Measurements from ENCODE around the gene GTPBP4.

Gene GTPBP4

DNA sequence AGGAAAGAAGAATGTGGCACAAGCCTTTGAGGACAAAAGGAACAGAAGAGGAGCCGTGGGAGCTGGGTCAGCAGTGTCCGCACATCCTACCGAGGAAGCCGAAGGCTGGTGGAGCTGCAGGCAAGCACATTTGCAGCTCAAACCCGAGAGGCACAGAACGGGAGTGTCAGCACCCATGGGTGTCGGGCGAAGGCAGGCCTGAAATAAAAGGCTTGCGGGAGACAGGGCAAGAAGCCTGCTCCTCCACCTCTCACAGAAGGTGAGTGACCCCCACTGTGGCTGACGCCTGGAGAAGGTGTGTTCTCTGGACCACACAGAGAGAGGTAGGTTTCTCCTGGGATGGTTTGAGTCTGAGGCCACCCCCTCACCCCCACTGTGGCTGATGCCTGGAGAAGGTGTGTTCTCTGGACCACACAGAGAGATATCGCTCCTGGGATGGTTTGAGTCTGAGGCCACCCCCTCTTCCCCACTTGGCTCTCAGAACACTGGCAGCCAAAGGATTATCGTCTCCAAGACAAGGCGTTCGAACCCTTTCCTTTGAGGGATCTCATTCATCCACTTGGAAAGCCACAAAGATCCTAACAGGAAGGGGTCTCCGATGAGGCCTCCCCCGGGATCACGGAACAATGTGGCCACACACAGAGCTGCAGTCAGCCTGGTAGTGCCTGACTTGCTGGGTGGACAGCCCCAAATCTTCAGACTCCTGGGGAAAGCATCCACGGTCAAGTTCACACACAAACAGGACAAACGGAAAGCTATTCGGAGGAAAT, 21.6 kb upstream of the GTPBP4 start:
- Histone ChIP-seq H3K9me3 (ENCODE audit: control extremely low read depth in 1 of 5, control insufficient read depth in 4 of 5, insufficient read depth in 2 of 5, low read depth in 1 of 5, low read length in 4 of 5) (peaks cover 0 to 3% (median 0%) of the 10 kb centered on the region in 5 experiments), H3K4me3 (ENCODE audit: control insufficient read depth in 1 of 7, extremely low read depth in 1 of 7, insufficient read depth in 4 of 7, low read depth in 2 of 7, low read length in 6 of 7) (no peak overlapping the region), H3K36me3 (ENCODE audit: control insufficient read depth in 4 of 4, insufficient read depth in 4 of 4, low read length in 3 of 4) (no peaks in the 10 kb centered on the region), H3K27me3 (replicated peaks in 2 of 5; ENCODE audit: control insufficient read depth in 4 of 5, insufficient read depth in 5 of 5, low read length in 4 of 5) (peaks cover 0 to 15% (median 8%) of the 10 kb centered on the region in 5 experiments), H3K4me1 (ENCODE audit: control extremely low read depth in 1 of 4, control insufficient read depth in 4 of 4, insufficient read depth in 4 of 4, low read length in 3 of 4) (peaks cover 0 to 9% (median 0%) of the 10 kb centered on the region in 4 experiments), H3K27ac (ENCODE audit: insufficient read depth in 1 of 2, low read depth in 1 of 2, low read length in 2 of 2, poor library complexity in 1 of 2, severe bottlenecking in 2 of 2) (no peak overlapping the region)
- 88% methylated on average over 14 of the region's 20 CpGs for WGBS (ENCODE audit: insufficient coverage)
- POLR2A ChIA-PET: no interaction called here
- DNase-seq: no peak
- CTCF ChIA-PET: no interaction called here

DNA sequence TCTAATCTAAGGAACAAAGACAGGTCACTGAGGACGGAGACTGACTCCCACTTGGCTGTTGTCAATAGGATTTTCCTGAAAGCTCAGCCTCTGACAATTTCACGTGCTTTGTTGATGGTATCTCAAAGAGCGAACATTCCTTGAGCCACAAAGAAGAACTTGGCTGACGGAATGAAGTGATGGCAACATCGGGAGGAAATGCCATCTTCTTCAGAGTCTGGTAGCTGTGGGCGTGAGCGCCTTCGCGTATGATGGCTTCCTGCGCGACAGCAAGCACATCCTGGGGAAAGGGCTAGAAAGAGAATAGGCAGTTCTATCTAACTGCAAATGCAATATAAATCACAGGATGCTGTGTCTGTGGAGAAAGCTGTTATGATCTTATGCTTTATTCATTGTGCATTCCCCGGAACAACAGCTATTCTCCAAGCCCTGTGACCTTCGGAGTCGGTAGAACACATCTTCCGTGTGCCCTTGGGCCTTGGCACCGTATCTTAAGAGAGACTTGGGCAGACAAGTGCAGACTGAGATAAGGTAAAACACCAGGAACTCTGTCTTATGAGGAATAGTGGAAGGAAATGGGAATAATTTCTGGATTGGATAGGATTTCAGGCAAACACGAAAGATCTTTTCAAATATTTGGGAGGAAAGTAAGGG, 19.6 kb upstream of the GTPBP4 start:
- 93% methylated on average over 13 of the region's 17 CpGs for WGBS (ENCODE audit: insufficient coverage)
- CTCF ChIA-PET: interaction anchor here (1.2 to 1.6 kb wide), 2 partner anchors 15 to 19 kb away, joined by 3 read pairs; partner anchors contain the start of gene GTPBP4

DNA sequence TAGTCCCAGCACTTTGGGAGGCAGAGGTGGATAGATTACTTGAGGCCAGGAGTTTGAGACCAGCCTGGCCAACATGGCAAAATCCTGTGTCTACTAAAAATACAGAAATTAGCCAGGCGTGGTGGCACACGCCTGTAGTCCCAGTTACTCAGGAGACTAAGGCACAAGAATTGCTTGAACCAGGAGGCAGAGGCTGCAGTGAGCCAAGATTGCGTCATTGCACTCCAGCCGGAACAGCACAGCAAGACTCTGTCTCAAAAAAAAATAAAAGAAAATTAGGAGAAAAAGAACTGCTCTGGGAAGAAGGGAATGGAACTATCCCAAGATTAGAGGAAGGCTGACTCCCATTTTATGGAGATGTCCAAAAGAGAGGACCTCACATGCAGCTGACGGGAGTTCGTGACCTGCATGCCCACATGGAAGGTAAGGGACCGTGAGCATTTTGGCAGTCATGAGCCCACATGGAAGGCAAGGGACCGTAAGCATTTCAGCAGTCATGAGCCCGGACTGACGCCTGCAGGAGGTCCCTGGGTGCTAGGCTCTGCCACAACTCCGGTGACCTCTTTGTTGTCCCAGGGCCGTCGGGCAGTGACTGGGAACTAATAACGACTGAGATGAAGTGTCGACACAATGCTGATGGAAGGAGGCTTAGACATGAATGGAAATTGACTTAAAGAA, 18.6 kb upstream of the GTPBP4 start:
- H3K4me3 ChIP-seq (ENCODE audit: control insufficient read depth in 1 of 7, extremely low read depth in 1 of 7, insufficient read depth in 4 of 7, low read depth in 2 of 7, low read length in 6 of 7): no peak overlapping the region
- DNase-seq: no peak
- CTCF ChIA-PET: interaction anchor here (1.2 kb wide), 1 partner anchor 18 kb away, joined by 3 read pairs; the partner anchor contains the start of gene GTPBP4
- peaks cover 0 to 8% (median 5%) of the 10 kb centered on the region in 5 experiments for H3K9me3 ChIP-seq (ENCODE audit: control extremely low read depth in 1 of 5, control insufficient read depth in 4 of 5, insufficient read depth in 2 of 5, low read depth in 1 of 5, low read length in 4 of 5)
- H3K4me1 ChIP-seq (ENCODE audit: control extremely low read depth in 1 of 4, control insufficient read depth in 4 of 4, insufficient read depth in 4 of 4, low read length in 3 of 4): peaks cover 0 to 10% (median 0%) of the 10 kb centered on the region in 4 experiments
- WGBS (ENCODE audit: insufficient coverage): 92% methylated on average over 11 of the region's 15 CpGs
- POLR2A ChIA-PET: no interaction called here
- H3K27ac ChIP-seq (ENCODE audit: insufficient read depth in 1 of 2, low read depth in 1 of 2, low read length in 2 of 2, poor library complexity in 1 of 2, severe bottlenecking in 2 of 2): no peak overlapping the region
- H3K27me3 ChIP-seq (replicated peaks in 2 of 5; ENCODE audit: control insufficient read depth in 4 of 5, insufficient read depth in 5 of 5, low read length in 4 of 5): peaks cover 0 to 15% (median 8%) of the 10 kb centered on the region in 5 experiments
- no peaks in the 10 kb centered on the region for H3K36me3 ChIP-seq (ENCODE audit: control insufficient read depth in 4 of 4, insufficient read depth in 4 of 4, low read length in 3 of 4)

More for the DNA sequence above, 19.6 kb upstream of the GTPBP4 start:
- H3K27me3 ChIP-seq (replicated peaks in 2 of 5; ENCODE audit: control insufficient read depth in 4 of 5, insufficient read depth in 5 of 5, low read length in 4 of 5): peaks cover 0 to 15% (median 8%) of the 10 kb centered on the region in 5 experiments
- H3K36me3 ChIP-seq (ENCODE audit: control insufficient read depth in 4 of 4, insufficient read depth in 4 of 4, low read length in 3 of 4): no peaks in the 10 kb centered on the region
- H3K4me3 ChIP-seq (ENCODE audit: control insufficient read depth in 1 of 7, extremely low read depth in 1 of 7, insufficient read depth in 4 of 7, low read depth in 2 of 7, low read length in 6 of 7): no peak overlapping the region
- H3K4me1 ChIP-seq (ENCODE audit: control extremely low read depth in 1 of 4, control insufficient read depth in 4 of 4, insufficient read depth in 4 of 4, low read length in 3 of 4): peaks cover 0 to 10% (median 0%) of the 10 kb centered on the region in 4 experiments
- DNase-seq: no peak
- no peak overlapping the region for H3K27ac ChIP-seq (ENCODE audit: insufficient read depth in 1 of 2, low read depth in 1 of 2, low read length in 2 of 2, poor library complexity in 1 of 2, severe bottlenecking in 2 of 2)
- POLR2A ChIA-PET: no interaction called here
- H3K9me3 ChIP-seq (ENCODE audit: control extremely low read depth in 1 of 5, control insufficient read depth in 4 of 5, insufficient read depth in 2 of 5, low read depth in 1 of 5, low read length in 4 of 5): peaks cover 0 to 8% (median 5%) of the 10 kb centered on the region in 5 experiments

DNA sequence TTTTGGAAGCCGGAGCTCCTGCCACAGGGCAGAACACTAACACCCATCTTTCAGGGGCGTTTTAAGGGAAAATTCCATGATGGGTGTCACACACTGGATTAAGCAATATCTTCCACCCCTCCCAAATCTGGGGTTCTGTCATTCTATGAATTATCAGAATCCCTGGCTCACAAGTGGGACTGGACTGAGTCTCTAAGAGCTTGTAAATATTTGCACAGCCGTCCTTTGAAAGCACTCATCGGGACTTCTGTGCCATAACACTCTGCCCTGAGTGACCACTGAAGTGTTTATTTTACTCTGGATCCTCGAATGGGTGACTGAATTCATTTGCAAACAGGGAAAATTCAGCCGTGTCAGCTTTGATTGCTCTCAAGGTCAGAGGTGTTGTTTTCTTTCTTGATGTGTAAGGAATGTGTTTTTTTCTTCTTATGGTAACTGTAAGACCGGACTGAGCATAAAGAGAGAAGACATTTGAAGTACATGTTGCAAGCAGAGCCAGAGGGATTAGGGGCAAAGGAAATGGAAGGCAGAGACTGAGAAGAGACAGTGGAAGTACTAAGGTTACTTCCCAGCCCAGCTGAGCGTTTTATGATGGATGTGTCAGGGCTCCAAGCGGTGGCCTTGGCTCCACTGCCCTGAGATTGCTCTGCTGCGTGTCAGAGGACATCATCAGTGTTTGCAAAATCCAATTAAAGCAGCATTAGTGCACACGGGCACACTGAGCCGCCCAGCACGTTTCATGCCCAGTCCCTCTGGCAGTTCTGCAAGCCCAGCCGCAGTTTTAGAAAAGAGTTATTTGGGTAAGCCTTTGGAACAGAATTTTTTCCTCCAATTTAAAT, 17.7 kb upstream of the GTPBP4 start:
- Histone ChIP-seq H3K9me3 (ENCODE audit: control extremely low read depth in 1 of 5, control insufficient read depth in 4 of 5, insufficient read depth in 2 of 5, low read depth in 1 of 5, low read length in 4 of 5) (peaks cover 0 to 8% (median 5%) of the 10 kb centered on the region in 5 experiments), H3K4me1 (ENCODE audit: control extremely low read depth in 1 of 4, control insufficient read depth in 4 of 4, insufficient read depth in 4 of 4, low read length in 3 of 4) (peaks cover 0 to 10% (median 0%) of the 10 kb centered on the region in 4 experiments), H3K4me3 (ENCODE audit: control insufficient read depth in 1 of 7, extremely low read depth in 1 of 7, insufficient read depth in 4 of 7, low read depth in 2 of 7, low read length in 6 of 7) (no peak overlapping the region), H3K27me3 (replicated peaks in 2 of 5; ENCODE audit: control insufficient read depth in 4 of 5, insufficient read depth in 5 of 5, low read length in 4 of 5) (peaks cover 0 to 15% (median 8%) of the 10 kb centered on the region in 5 experiments), H3K27ac (ENCODE audit: insufficient read depth in 1 of 2, low read depth in 1 of 2, low read length in 2 of 2, poor library complexity in 1 of 2, severe bottlenecking in 2 of 2) (no peak overlapping the region), H3K36me3 (ENCODE audit: control insufficient read depth in 4 of 4, insufficient read depth in 4 of 4, low read length in 3 of 4) (no peaks in the 10 kb centered on the region)
- 77% methylated on average over 12 of the region's 14 CpGs for WGBS (ENCODE audit: insufficient coverage)
- CTCF ChIA-PET: no interaction called here
- no peak for DNase-seq
- POLR2A ChIA-PET: no interaction called here

DNA sequence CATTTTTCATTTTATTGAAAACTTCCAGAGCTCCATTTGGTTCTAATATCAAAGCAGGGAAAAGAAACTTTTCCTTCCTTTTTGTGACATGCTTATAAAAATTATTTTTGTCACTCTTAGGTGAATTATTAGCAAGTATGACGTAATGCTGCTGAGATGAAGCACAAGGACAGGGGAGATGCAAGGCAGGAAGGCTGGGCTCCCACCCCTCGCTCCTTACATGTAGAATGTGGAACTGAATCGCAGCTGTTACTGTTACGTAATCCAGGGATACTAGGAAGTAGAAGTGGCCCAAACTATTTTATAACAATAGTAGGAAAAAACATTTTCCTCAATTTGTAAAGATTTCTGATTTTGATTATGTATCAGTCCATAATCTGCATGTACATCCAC, 17.1 kb upstream of the GTPBP4 start:
- WGBS (ENCODE audit: insufficient coverage): no CpG with 5 or more reads among the region's 4 CpGs
- peaks cover 0 to 15% (median 8%) of the 10 kb centered on the region in 5 experiments for H3K27me3 ChIP-seq (replicated peaks in 2 of 5; ENCODE audit: control insufficient read depth in 4 of 5, insufficient read depth in 5 of 5, low read length in 4 of 5)
- H3K4me3 ChIP-seq (ENCODE audit: control insufficient read depth in 1 of 7, extremely low read depth in 1 of 7, insufficient read depth in 4 of 7, low read depth in 2 of 7, low read length in 6 of 7): no peak overlapping the region
- no peak for DNase-seq
- no peaks in the 10 kb centered on the region for H3K36me3 ChIP-seq (ENCODE audit: control insufficient read depth in 4 of 4, insufficient read depth in 4 of 4, low read length in 3 of 4)
- H3K27ac ChIP-seq (ENCODE audit: insufficient read depth in 1 of 2, low read depth in 1 of 2, low read length in 2 of 2, poor library complexity in 1 of 2, severe bottlenecking in 2 of 2): no peak overlapping the region
- H3K4me1 ChIP-seq (ENCODE audit: control extremely low read depth in 1 of 4, control insufficient read depth in 4 of 4, insufficient read depth in 4 of 4, low read length in 3 of 4): peaks cover 0 to 10% (median 0%) of the 10 kb centered on the region in 4 experiments
- H3K9me3 ChIP-seq (ENCODE audit: control extremely low read depth in 1 of 5, control insufficient read depth in 4 of 5, insufficient read depth in 2 of 5, low read depth in 1 of 5, low read length in 4 of 5): peaks cover 0 to 8% (median 5%) of the 10 kb centered on the region in 5 experiments
- CTCF ChIA-PET: no interaction called here
- POLR2A ChIA-PET: no interaction called here

DNA sequence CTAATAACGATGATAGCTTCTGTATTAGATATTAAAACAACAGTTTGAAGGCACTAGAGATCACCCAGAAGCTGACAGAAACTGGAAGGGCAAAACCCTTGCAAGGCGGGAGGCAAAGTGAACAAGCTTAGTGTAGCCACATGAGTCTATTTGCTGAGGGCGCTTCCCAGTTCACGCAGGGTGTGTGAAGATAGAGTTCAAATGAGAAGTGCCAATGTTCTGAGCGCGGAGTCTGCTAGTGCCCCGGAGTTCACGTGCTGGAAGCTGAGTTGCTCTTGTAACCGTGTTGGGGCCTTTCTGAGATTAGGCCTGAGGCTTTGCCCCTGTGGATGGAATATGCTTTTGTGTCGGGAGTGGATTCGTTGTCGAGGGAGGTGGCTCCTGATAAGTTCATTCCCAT, 16.6 kb upstream of the GTPBP4 start:
- DNase-seq: no peak
- Histone ChIP-seq H3K27me3 (replicated peaks in 2 of 5; ENCODE audit: control insufficient read depth in 4 of 5, insufficient read depth in 5 of 5, low read length in 4 of 5) (peaks cover 0 to 15% (median 6%) of the 10 kb centered on the region in 5 experiments), H3K9me3 (ENCODE audit: control extremely low read depth in 1 of 5, control insufficient read depth in 4 of 5, insufficient read depth in 2 of 5, low read depth in 1 of 5, low read length in 4 of 5) (peaks cover 0 to 11% (median 5%) of the 10 kb centered on the region in 5 experiments), H3K27ac (ENCODE audit: insufficient read depth in 1 of 2, low read depth in 1 of 2, low read length in 2 of 2, poor library complexity in 1 of 2, severe bottlenecking in 2 of 2) (no peak overlapping the region), H3K4me1 (ENCODE audit: control extremely low read depth in 1 of 4, control insufficient read depth in 4 of 4, insufficient read depth in 4 of 4, low read length in 3 of 4) (peaks cover 0 to 10% (median 0%) of the 10 kb centered on the region in 4 experiments), H3K4me3 (ENCODE audit: control insufficient read depth in 1 of 7, extremely low read depth in 1 of 7, insufficient read depth in 4 of 7, low read depth in 2 of 7, low read length in 6 of 7) (no peak overlapping the region), H3K36me3 (ENCODE audit: control insufficient read depth in 4 of 4, insufficient read depth in 4 of 4, low read length in 3 of 4) (no peaks in the 10 kb centered on the region)
- ChIA-PET CTCF (no interaction called here), POLR2A (no interaction called here)
- WGBS (ENCODE audit: insufficient coverage): 92% methylated on average over 8 of the region's 12 CpGs
